GM23248 (cell line): ENCODE data around the gene IRAG1.

ENCODE experiments used
- EZH2 ChIP-seq: fragments of 200-600 bp; sonication (generic); IDR thresholded peaks from 2 replicates; pipeline ENCODE4 v1.6.1; 2018; ENCODE audit warnings: antibody characterized with exemption, mild to moderate bottlenecking; ENCODE audit not compliant: insufficient read depth, poor library complexity, severe bottlenecking
- EZH2phosphoT487 ChIP-seq: fragments of 200-600 bp; sonication (generic); IDR thresholded peaks from 2 replicates; pipeline ENCODE4 v1.6.1; 2018; ENCODE audit warnings: antibody characterized with exemption, moderate library complexity, mild to moderate bottlenecking, low read depth; ENCODE audit not compliant: insufficient read depth

GRCh38 chr11:10653946-10654810 is 39.4 kb downstream of the IRAG1 start:
- no peak for TF ChIP-seq EZH2phosphoT487
- TF ChIP-seq EZH2 = no peak
